GM12874 (cell line): Measurements from ENCODE around the gene TRIP10.
A peak's percentile ranks its signal among the peaks of the same experiment; 100 is the strongest.

Experiments used
- TF ChIP-seq, protein P1 (sequence below): IDR thresholded peaks from 2 replicates; pipeline ENCODE4 v1.5.1; 2011; ENCODE audit warnings: low read depth, mild to moderate bottlenecking, control low read depth, low read length, moderate library complexity; ENCODE audit not compliant: insufficient read depth

TRIP10 gene

DNA sequence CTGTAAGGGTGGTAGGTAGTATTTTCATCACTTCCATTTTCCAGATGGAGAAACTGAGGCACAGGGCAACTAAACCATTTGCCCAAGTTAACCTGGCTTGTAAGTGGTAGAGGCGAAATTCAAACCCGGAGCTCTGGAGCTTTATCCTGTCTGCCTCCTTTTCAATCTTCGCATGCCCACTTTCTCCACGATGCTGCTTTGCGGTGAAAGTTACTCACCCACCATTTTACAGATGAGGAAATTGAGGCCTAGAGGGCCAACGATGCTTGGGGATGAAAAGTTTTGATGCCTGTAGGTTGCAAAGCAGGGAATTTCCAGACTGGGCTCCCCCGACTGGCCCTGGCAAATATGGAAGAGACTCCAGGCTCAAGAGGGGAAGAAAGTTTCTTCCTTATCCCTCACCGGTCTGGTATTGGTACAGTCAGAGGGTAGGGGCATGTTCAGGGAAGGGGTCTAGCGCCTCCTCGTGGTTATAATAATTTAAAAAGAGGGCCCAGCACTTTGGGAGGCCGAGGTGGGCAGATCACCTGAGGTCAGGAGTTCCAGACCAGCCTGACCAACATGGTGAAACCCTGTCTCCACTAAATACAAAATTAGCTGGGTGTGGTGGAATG lies 29.6 kb downstream of the TRIP10 start:
- TF ChIP-seq, protein P1, sequence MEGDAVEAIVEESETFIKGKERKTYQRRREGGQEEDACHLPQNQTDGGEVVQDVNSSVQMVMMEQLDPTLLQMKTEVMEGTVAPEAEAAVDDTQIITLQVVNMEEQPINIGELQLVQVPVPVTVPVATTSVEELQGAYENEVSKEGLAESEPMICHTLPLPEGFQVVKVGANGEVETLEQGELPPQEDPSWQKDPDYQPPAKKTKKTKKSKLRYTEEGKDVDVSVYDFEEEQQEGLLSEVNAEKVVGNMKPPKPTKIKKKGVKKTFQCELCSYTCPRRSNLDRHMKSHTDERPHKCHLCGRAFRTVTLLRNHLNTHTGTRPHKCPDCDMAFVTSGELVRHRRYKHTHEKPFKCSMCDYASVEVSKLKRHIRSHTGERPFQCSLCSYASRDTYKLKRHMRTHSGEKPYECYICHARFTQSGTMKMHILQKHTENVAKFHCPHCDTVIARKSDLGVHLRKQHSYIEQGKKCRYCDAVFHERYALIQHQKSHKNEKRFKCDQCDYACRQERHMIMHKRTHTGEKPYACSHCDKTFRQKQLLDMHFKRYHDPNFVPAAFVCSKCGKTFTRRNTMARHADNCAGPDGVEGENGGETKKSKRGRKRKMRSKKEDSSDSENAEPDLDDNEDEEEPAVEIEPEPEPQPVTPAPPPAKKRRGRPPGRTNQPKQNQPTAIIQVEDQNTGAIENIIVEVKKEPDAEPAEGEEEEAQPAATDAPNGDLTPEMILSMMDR: peak; percentile 24; the same call in 1 of the 2 replicates

DNA sequence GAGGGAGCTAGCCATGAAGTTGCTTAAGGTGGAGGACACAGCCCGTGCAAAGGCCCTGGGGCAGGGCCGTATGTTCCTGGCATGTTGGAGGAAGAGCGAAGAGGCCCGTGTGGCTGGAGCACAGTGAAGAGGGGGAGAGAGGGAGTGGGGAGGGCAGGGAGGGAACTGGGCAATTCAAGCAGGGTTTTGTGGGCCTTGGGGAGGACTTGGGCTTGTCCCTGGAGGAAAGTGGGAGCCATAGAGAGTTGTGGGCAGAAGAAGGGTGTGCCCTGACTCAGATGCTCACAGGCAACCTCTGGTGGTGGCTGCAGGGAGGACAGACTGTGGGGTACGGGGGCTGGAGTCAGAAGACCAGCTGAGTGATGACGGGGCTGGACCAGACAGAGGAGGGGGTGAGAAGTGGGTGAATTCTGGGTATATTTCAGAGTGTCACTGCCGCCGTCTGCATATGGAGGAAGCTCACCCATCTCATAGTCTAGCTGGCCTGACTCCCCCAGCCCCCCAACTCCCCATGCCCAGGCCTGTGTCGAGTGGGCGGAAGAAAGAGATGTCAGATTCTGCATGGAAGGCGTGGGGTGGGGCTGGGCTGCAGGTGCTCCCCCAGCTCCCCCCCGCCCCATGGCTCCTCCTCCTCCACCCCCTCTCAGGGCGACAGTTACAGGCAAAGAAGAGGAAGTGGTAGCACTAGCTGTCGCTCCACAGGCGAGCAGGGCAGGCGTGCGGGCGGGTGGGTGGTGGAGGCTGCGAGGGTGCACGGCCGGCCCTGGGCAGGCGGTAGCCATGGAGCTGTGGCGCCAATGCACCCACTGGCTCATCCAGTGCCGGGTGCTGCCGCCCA lies 32.8 kb downstream of the TRIP10 start, which contains the start of gene VAV1:
TSS of gene VAV1 (plus strand) at position 681 of the 838 bp plus-strand sequence. CDS start at position 781, 100 bp downstream.
- TF ChIP-seq, protein P1: peak; percentile 79

DNA sequence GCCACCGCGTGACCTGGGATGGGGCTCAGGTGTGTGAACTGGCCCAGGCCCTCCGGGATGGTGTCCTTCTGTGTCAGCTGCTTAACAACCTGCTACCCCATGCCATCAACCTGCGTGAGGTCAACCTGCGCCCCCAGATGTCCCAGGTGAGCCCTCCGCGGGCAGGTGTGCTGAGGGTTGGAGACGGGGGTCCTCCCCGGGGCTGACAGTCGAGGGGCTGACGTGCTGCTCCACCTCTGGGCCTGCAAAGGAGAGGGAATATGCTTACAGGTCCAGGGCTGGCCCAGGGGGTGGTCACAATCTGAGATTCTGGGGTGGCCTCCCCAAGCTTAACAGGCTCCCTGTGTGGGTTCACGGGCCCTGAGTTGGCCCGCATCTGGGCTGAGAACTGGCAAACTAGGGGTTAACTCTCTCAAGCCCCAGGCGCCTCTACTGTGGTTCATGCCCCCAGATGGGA lies 33.4 kb downstream of the TRIP10 start:
- TF ChIP-seq, protein P1: no peak

DNA sequence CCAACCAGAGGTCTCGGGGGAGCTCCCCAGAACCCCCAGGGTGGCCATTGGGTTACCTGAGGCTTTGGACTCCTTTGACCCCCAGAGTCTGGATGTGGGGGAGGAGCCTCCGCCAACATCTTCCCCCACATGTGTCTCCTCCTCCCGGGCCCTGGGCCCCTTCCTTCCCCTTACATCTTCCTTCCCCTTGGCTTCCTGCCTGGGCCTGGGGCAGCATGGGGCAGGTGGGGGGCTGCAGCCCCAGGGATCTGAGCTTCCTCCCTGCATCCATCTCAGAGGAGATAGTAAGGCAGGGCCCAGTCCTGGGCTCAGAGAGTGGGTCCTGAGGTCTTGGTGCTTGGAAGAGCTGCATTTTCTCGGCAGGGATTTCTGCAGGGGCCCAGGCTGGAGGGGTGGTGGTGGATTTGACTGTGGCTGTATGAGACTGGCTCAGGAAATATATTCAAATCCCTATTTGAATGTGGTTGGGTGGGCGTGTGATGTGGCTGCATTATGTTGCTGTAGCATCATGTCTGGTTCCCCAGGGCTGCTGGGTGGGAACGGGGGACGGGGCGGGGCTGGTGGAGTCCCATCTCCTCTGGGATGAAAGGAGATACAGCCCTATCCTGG lies 33.9 kb downstream of the TRIP10 start:
- TF ChIP-seq, protein P1: no peak

DNA sequence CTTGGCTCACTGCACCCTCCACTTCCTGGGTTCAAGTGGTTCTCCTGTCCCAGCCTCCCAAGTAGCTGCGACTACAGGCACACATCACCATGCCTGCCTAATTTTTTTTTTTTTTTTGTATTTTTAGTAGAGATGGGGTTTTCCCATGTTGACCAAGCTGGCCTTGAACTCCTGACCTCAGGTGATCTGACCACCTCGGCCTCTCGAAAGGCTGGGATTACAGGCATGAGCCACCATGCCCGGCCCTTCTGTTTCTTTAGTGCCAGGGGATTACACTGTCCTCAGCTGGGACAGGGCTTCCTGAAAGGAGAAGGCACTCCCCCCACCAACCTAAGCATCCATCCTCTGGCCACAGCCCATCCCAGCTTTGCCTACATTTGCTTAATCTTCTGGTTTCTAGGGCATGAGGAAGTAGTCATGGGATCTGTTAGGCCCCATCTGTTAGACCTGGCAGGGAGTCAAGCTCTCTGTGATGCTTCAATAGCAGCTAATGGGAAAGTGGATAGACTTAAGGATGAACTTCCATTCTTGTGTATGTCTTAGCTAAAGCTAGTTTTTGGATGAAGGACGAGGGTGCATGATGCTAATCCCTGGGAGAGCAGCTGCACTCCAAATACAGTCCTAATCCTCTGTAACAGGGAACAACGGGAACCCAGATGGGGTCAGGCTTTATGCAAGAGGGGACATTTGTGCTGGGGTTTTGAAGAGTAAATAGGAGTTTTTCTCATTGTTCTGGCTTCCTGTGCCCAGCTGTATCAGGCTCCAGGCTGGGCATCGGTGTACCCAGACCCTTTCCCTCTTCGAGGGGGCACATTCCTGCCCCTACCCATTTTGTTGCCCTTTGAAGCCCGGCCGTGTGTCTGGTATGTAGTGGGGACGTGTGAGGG lies 35.6 kb downstream of the TRIP10 start:
- TF ChIP-seq, protein P1: no peak

DNA sequence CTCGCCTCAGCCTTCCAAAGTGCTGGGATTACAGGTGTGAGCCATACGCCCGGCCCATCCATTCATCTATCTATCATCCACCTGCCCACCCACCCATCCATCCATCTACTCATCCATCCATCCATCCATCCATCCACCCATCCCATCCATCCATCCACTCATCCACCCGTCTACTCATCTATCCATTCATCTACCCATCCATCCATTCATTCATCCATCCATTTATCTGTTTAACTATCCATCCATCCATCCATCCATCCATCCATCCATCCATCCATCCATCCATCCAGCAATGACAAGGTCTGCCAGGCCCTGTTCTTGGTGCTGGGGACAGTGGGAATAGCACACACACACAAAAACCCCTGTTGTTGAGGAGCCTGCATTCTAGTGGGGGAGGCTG lies 37.5 kb downstream of the TRIP10 start:
- TF ChIP-seq, protein P1: no peak
